ENCODE measurements around the gene KRTDAP. TPM values are rescaled to one million over a fixed set of nuclear protein-coding genes. Genes with fewer than 3 reads are reported as not detected.
"Not testable (repeated sequence)": the region's sequence is repeated elsewhere in the genome, so short reads cannot be mapped to it uniquely, and the experiment has no call there.

KRTDAP gene
- total RNA-seq, 1 donor from 2014 or later: not detected

DNA sequence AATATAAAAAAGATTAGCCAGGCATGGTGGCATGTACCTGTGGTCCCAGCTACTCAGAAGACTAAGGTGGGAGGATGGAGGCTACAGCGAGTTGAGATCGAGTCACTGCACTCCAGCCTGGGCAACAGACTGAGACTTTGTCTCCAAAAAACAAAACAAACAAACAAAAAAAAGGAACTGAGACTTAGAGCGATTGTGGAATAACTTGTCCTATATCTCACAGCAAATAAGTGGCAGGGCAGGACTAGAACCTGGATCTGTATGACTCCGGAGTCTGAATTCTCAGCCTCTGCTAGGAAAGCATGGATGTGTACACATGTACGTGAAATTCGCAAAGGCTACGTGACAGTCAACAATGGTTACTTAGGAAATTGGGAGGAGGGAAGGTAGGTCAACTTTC is 20.1 kb downstream of the KRTDAP start:
- Mint-ChIP-seq H3K36me3 (ENCODE audit: low read depth, unreplicated experiment) (no peaks in the 10 kb centered on the region), H3K4me1 (ENCODE audit: low read depth, unreplicated experiment) (no peaks in the 10 kb centered on the region), H3K9me3 (ENCODE audit: unreplicated experiment) (peaks cover 3% of the 10 kb centered on the region), H3K27me3 (ENCODE audit: low read depth, unreplicated experiment) (peaks cover 32% of the 10 kb centered on the region), H3K27ac (ENCODE audit: unreplicated experiment) (no peak overlapping the region), H3K4me3 (ENCODE audit: unreplicated experiment) (no peak overlapping the region)
- H3K4me2 ChIP-seq (ENCODE audit: low read length): no peak overlapping the region
- TF ChIP-seq, protein P1, sequence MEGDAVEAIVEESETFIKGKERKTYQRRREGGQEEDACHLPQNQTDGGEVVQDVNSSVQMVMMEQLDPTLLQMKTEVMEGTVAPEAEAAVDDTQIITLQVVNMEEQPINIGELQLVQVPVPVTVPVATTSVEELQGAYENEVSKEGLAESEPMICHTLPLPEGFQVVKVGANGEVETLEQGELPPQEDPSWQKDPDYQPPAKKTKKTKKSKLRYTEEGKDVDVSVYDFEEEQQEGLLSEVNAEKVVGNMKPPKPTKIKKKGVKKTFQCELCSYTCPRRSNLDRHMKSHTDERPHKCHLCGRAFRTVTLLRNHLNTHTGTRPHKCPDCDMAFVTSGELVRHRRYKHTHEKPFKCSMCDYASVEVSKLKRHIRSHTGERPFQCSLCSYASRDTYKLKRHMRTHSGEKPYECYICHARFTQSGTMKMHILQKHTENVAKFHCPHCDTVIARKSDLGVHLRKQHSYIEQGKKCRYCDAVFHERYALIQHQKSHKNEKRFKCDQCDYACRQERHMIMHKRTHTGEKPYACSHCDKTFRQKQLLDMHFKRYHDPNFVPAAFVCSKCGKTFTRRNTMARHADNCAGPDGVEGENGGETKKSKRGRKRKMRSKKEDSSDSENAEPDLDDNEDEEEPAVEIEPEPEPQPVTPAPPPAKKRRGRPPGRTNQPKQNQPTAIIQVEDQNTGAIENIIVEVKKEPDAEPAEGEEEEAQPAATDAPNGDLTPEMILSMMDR (IDR thresholded peaks at IDR 0.05; ENCODE audit: insufficient read depth, low read depth, low read length): no peak
- TF ChIP-seq EZH2 (IDR thresholded peaks at IDR 0.05; ENCODE audit: insufficient read depth, low read length): no peak
- no peaks in the 10 kb centered on the region for H3K36me3 ChIP-seq (ENCODE audit: insufficient read depth, low read length)
- H3K27me3 ChIP-seq (ENCODE audit: insufficient read depth, low read length): no peaks in the 10 kb centered on the region
- H3K9ac ChIP-seq (ENCODE audit: low read length): no peak overlapping the region
- no peak overlapping the region for H3K4me3 ChIP-seq (ENCODE audit: insufficient read depth, low read depth, low read length)
- H4K20me1 ChIP-seq (ENCODE audit: insufficient read depth, low read length): no peaks in the 10 kb centered on the region
- FAIRE-seq: no peak
- no peaks in the 10 kb centered on the region for H3K9me3 ChIP-seq (ENCODE audit: insufficient read depth, low read depth, low read length)
- H3K79me2 ChIP-seq (ENCODE audit: insufficient read depth, low read length): no peaks in the 10 kb centered on the region
- no peaks in the 10 kb centered on the region for H3K4me1 ChIP-seq (ENCODE audit: insufficient read depth, low read length)
- H3K27ac ChIP-seq (ENCODE audit: low read depth, low read length): no peak overlapping the region
- no peak for DNase-seq (ENCODE audit: low read depth)
- H2AFZ ChIP-seq (ENCODE audit: low read depth, low read length): no peak overlapping the region

DNA sequence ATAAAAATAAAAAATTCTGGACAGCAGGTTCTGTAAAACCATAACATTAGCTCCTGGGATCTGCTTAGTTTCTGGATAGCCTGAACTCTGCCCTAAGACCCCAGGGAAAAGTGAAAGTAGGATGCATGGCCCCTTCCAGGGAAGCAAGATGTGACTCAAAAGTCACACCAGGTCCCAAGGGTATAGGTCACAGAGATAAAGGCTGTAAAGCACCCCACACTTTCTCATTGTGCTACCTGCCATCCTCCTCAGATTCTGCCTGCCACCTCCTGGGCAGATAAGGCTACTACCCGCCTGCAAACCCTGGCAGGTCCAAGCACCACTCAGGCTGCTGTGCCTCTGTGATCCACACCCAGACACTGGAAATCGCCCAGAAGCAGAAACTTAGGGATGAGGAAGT is 21.6 kb downstream of the KRTDAP start:
- H3K27ac ChIP-seq (ENCODE audit: low read depth, low read length): no peak overlapping the region
- no peaks in the 10 kb centered on the region for H3K79me2 ChIP-seq (ENCODE audit: insufficient read depth, low read length)
- no peaks in the 10 kb centered on the region for H3K36me3 Mint-ChIP-seq (ENCODE audit: low read depth, unreplicated experiment)
- no peak overlapping the region for H3K4me2 ChIP-seq (ENCODE audit: low read length)
- H3K4me1 Mint-ChIP-seq (ENCODE audit: low read depth, unreplicated experiment): no peaks in the 10 kb centered on the region
- no peak overlapping the region for H2AFZ ChIP-seq (ENCODE audit: low read depth, low read length)
- TF ChIP-seq, protein P1 (IDR thresholded peaks at IDR 0.05; ENCODE audit: insufficient read depth, low read depth, low read length): peak; percentile 7
- no peak for TF ChIP-seq EZH2 (IDR thresholded peaks at IDR 0.05; ENCODE audit: insufficient read depth, low read length)
- no peak for DNase-seq (ENCODE audit: low read depth)
- no peaks in the 10 kb centered on the region for H3K27me3 ChIP-seq (ENCODE audit: insufficient read depth, low read length)
- no peaks in the 10 kb centered on the region for H3K9me3 ChIP-seq (ENCODE audit: insufficient read depth, low read depth, low read length)
- H3K9ac ChIP-seq (ENCODE audit: low read length): no peak overlapping the region
- H3K27ac Mint-ChIP-seq (ENCODE audit: unreplicated experiment): no peak overlapping the region
- no peak overlapping the region for H3K4me3 ChIP-seq (ENCODE audit: insufficient read depth, low read depth, low read length)
- H4K20me1 ChIP-seq (ENCODE audit: insufficient read depth, low read length): no peaks in the 10 kb centered on the region
- H3K9me3 Mint-ChIP-seq (ENCODE audit: unreplicated experiment): peaks cover 3% of the 10 kb centered on the region
- no peaks in the 10 kb centered on the region for H3K4me1 ChIP-seq (ENCODE audit: insufficient read depth, low read length)
- no peaks in the 10 kb centered on the region for H3K36me3 ChIP-seq (ENCODE audit: insufficient read depth, low read length)
- H3K4me3 Mint-ChIP-seq (ENCODE audit: unreplicated experiment): no peak overlapping the region
- peaks cover 37% of the 10 kb centered on the region for H3K27me3 Mint-ChIP-seq (ENCODE audit: low read depth, unreplicated experiment)
- FAIRE-seq: no peak

DNA sequence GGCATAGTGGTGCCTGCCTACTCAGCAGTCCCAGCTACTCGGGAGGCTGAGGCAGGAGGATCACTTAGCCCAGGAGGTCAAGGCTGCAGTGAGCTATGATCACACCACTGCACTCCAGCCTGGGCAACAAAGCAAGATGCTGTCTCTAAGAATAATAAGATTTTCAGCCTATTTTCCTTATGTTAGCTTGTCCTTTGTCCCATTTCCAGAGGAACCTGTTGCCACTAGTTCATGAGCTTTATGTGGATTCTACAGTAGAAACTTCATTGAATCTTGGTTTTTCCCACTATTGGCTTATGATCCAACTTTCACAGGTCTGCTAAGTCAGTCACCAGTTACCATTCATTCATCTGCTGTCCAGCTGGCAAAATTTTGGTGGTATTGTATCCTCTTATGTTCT is 24.0 kb downstream of the KRTDAP start:
- H2AFZ ChIP-seq (ENCODE audit: low read depth, low read length): no peak overlapping the region
- no peak overlapping the region for H3K27ac ChIP-seq (ENCODE audit: low read depth, low read length)
- Mint-ChIP-seq H3K4me1 (ENCODE audit: low read depth, unreplicated experiment) (peaks cover 7% of the 10 kb centered on the region), H3K4me3 (ENCODE audit: unreplicated experiment) (no peak overlapping the region), H3K27ac (ENCODE audit: unreplicated experiment) (no peak overlapping the region), H3K36me3 (ENCODE audit: low read depth, unreplicated experiment) (no peaks in the 10 kb centered on the region), H3K9me3 (ENCODE audit: unreplicated experiment) (no peaks in the 10 kb centered on the region), H3K27me3 (ENCODE audit: low read depth, unreplicated experiment) (peaks cover 22% of the 10 kb centered on the region)
- H3K4me1 ChIP-seq (ENCODE audit: insufficient read depth, low read length): no peaks in the 10 kb centered on the region
- no peaks in the 10 kb centered on the region for H3K79me2 ChIP-seq (ENCODE audit: insufficient read depth, low read length)
- H3K27me3 ChIP-seq (ENCODE audit: insufficient read depth, low read length): no peaks in the 10 kb centered on the region
- no peaks in the 10 kb centered on the region for H4K20me1 ChIP-seq (ENCODE audit: insufficient read depth, low read length)
- no peak overlapping the region for H3K4me2 ChIP-seq (ENCODE audit: low read length)
- TF ChIP-seq, protein P1 (IDR thresholded peaks at IDR 0.05; ENCODE audit: insufficient read depth, low read depth, low read length): no peak
- TF ChIP-seq EZH2 (IDR thresholded peaks at IDR 0.05; ENCODE audit: insufficient read depth, low read length): no peak
- H3K9me3 ChIP-seq (ENCODE audit: insufficient read depth, low read depth, low read length): no peaks in the 10 kb centered on the region
- H3K9ac ChIP-seq (ENCODE audit: low read length): no peak overlapping the region
- DNase-seq (ENCODE audit: low read depth) (no peak), FAIRE-seq (no peak)
- H3K36me3 ChIP-seq (ENCODE audit: insufficient read depth, low read length): no peaks in the 10 kb centered on the region
- H3K4me3 ChIP-seq (ENCODE audit: insufficient read depth, low read depth, low read length): no peak overlapping the region

DNA sequence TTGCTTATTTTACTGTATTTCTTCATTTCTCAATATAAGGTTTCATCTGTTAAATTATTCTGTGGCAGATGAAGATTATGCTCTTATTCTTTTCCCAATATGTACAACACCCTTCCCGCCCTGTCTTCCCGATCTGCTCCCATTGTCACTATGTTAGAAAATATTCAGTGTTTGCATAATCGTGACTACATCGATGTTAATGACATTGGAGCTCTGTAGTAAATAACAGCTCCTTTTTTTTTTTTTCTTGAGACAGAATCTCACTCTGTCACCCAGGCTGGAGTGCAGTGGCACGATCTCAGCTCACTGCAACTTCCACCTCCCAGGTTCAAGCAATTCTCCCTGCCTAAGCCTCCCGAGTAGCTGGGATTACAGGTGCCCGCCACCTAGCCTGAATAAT is 27.3 kb downstream of the KRTDAP start:
- H3K4me1 Mint-ChIP-seq (ENCODE audit: low read depth, unreplicated experiment): peaks cover 12% of the 10 kb centered on the region
- not testable (repeated sequence) for FAIRE-seq; H4K20me1 ChIP-seq (ENCODE audit: insufficient read depth, low read length); H3K27ac ChIP-seq (ENCODE audit: low read depth, low read length); H3K36me3 Mint-ChIP-seq (ENCODE audit: low read depth, unreplicated experiment); H2AFZ ChIP-seq (ENCODE audit: low read depth, low read length); H3K4me2 ChIP-seq (ENCODE audit: low read length); H3K4me3 ChIP-seq (ENCODE audit: insufficient read depth, low read depth, low read length); H3K27me3 ChIP-seq (ENCODE audit: insufficient read depth, low read length); H3K4me1 ChIP-seq (ENCODE audit: insufficient read depth, low read length); H3K27ac Mint-ChIP-seq (ENCODE audit: unreplicated experiment); H3K9me3 ChIP-seq (ENCODE audit: insufficient read depth, low read depth, low read length); H3K9me3 Mint-ChIP-seq (ENCODE audit: unreplicated experiment); H3K36me3 ChIP-seq (ENCODE audit: insufficient read depth, low read length); H3K9ac ChIP-seq (ENCODE audit: low read length); H3K79me2 ChIP-seq (ENCODE audit: insufficient read depth, low read length); H3K4me3 Mint-ChIP-seq (ENCODE audit: unreplicated experiment); DNase-seq (ENCODE audit: low read depth)
- H3K27me3 Mint-ChIP-seq (ENCODE audit: low read depth, unreplicated experiment): peaks cover 35% of the 10 kb centered on the region

Measured in astrocyte (in vitro differentiated cells and primary cell).